Thoracic aorta (tissue), 2 donors: ENCODE results near the gene CRIP1. TPM values are rescaled to one million over a fixed set of nuclear protein-coding genes. Genes with fewer than 3 reads are reported as not detected.

Experiments used
- ATAC-seq: fragments of 150-250 bp; one replicate; pipeline ENCODE4 v1.8.0; 2017; ENCODE audit warnings: low read depth; ENCODE audit not compliant: insufficient number of reproducible peaks, low FRiP score
- DNase-seq: peaks from one replicate; pipeline ENCODE4 v3.0.0-alpha.2; 2020; ENCODE audit warnings: low spot score
- H3K27ac ChIP-seq, 2 donors: fragments of 200-600 bp; sonication (generic); 1 replicate in 1 of 2; 2 replicates in 1 of 2; pipeline ENCODE4 v1.5.1; 2016; ENCODE audit warnings: mild to moderate bottlenecking in 2 of 2, moderate library complexity in 2 of 2
- H3K27me3 ChIP-seq: fragments of 200-600 bp; sonication (generic); replicated peaks from 2 replicates; pipeline ENCODE4 v1.6.0; 2016; ENCODE audit warnings: mild to moderate bottlenecking; ENCODE audit not compliant: insufficient read depth
- H3K36me3 ChIP-seq: fragments of 200-600 bp; sonication (generic); one replicate; pipeline ENCODE4 v1.5.1; 2016
- H3K4me1 ChIP-seq, 2 donors: fragments of 200-600 bp; sonication (generic); 1 replicate in 1 of 2; 2 replicates in 1 of 2; pipeline versions ENCODE4 v1.5.1 to v1.6.0; 2016; ENCODE audit warnings: low read depth in 2 of 2, mild to moderate bottlenecking in 1 of 2; ENCODE audit not compliant: control insufficient read depth in 1 of 2
- H3K4me3 ChIP-seq: fragments of 200-600 bp; sonication (generic); 2 replicates; pipeline ENCODE4 v1.5.1; 2016; ENCODE audit warnings: mild to moderate bottlenecking
- H3K9me3 ChIP-seq: fragments of 200-600 bp; sonication (generic); 2 replicates; pipeline ENCODE4 v1.5.1; 2016
- CTCF ChIP-seq: fragments of 200-600 bp; sonication (generic); IDR thresholded peaks from one replicate; pipeline ENCODE4 v1.5.1; 2019; ENCODE audit warnings: antibody characterized with exemption
- total RNA-seq, 2 donors: library from RNA; depleted of rRNA; stranded (reverse); fragments of >200 nt; gene quantifications; one replicate each; pipeline versions ENCODE4 v1.1.0 to v1.2.3, GENCODE V29; 2016

The CRIP1 gene
- total RNA-seq, 2 donors from 2014 or later: 75.4 to 325 TPM

GRCh38 chr14:105458571-105458970, 28.1 kb upstream of the CRIP1 start:
- no peak for DNase-seq
- Histone ChIP-seq H3K4me3 (no peak overlapping the region), H3K36me3 (peaks cover 41% of the 10 kb centered on the region), H3K9me3 (no peaks in the 10 kb centered on the region), H3K27ac (no peak overlapping the region), H3K27me3 (no peaks in the 10 kb centered on the region), H3K4me1 (no peaks in the 10 kb centered on the region)
- TF ChIP-seq CTCF: no peak
- ATAC-seq: no peak

GRCh38 chr14:105460116-105460515, 26.6 kb upstream of the CRIP1 start:
- Histone ChIP-seq H3K9me3 (no peaks in the 10 kb centered on the region), H3K4me3 (no peak overlapping the region), H3K4me1 (no peaks in the 10 kb centered on the region), H3K36me3 (peaks cover 39% of the 10 kb centered on the region), H3K27ac (no peak overlapping the region), H3K27me3 (no peaks in the 10 kb centered on the region)
- ATAC-seq (no peak), DNase-seq (no peak)
- no peak for TF ChIP-seq CTCF

GRCh38 chr14:105460616-105461015, 26.1 kb upstream of the CRIP1 start:
- no peaks in the 10 kb centered on the region for H3K4me1 ChIP-seq
- ATAC-seq (no peak), DNase-seq (no peak)
- no peaks in the 10 kb centered on the region for H3K9me3 ChIP-seq
- H3K4me3 ChIP-seq: no peak overlapping the region
- no peak overlapping the region for H3K27ac ChIP-seq
- no peak for TF ChIP-seq CTCF
- H3K27me3 ChIP-seq: no peaks in the 10 kb centered on the region
- peaks cover 38% of the 10 kb centered on the region for H3K36me3 ChIP-seq

GRCh38 chr14:105461903-105462302, 24.8 kb upstream of the CRIP1 start:
- no peaks in the 10 kb centered on the region for H3K9me3 ChIP-seq
- H3K27me3 ChIP-seq: no peaks in the 10 kb centered on the region
- H3K36me3 ChIP-seq: peaks cover 36% of the 10 kb centered on the region
- TF ChIP-seq CTCF: no peak
- no peak overlapping the region for H3K27ac ChIP-seq
- ATAC-seq: no peak
- H3K4me1 ChIP-seq: no peaks in the 10 kb centered on the region
- H3K4me3 ChIP-seq: no peak overlapping the region
- no peak for DNase-seq

GRCh38 chr14:105464501-105464900, 22.2 kb upstream of the CRIP1 start:
- DNase-seq: no peak
- ATAC-seq: no peak
- H3K27me3 ChIP-seq: no peaks in the 10 kb centered on the region
- H3K27ac ChIP-seq: no peak overlapping the region
- H3K4me1 ChIP-seq: peaks cover 12 to 18% of the 10 kb centered on the region in 2 donors
- H3K9me3 ChIP-seq: no peaks in the 10 kb centered on the region
- peaks cover 26% of the 10 kb centered on the region for H3K36me3 ChIP-seq
- TF ChIP-seq CTCF: no peak
- no peak overlapping the region for H3K4me3 ChIP-seq
